HuH-7 (cell line): ENCODE results near the gene FNDC3B.

Source experiments
- DNase-seq: peaks from one replicate; pipeline ENCODE4 v3.0.0; 2011; ENCODE audit warnings: low spot score

Gene FNDC3B

DNA sequence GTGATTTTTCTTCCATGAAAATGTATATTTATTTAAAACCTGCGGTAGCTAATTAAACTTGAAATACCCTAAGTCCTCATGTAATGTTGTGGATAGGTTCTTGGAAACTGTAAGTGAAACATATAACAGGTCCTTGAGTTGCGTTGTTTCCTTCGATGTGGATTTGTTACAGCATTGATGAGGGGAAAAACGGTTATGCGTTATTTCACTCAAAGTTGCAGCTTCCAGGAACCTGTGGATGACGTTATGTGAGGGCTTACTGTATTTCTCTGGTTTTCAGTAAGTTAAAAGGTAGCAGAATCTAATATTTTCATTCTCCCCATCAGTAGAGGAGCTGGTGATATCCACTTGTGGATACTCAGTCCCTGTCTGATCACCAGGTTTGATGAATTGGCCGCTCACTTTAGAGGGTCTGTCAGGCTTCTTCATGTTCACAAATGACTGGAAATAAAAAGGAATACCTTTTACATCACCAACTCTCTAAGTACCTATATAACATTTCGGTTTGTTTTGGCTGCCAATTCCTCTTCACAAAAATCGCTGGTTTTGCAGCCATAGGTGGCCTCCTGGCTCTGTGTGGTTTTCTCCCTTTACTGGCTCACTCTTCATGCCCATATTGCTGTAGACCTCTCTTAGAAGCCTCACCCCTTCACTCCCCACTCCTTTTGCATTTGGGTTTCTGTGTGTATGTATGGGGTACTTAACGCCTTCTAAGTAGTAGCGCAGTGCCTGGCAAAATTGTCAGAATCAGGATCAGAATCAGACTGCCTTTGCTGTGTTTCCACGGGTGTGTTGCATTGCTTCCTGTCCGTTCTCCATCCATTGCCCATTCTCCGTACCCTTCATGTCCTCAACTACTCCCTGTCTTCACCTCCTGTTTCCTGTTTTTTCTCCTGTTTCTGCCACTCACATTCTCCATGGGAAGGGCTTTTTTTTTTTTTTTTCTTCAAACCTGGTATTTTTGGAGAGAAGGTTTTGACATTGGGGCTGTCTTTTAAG lies 112.6 kb downstream of the FNDC3B start:
- no peak for DNase-seq

DNA sequence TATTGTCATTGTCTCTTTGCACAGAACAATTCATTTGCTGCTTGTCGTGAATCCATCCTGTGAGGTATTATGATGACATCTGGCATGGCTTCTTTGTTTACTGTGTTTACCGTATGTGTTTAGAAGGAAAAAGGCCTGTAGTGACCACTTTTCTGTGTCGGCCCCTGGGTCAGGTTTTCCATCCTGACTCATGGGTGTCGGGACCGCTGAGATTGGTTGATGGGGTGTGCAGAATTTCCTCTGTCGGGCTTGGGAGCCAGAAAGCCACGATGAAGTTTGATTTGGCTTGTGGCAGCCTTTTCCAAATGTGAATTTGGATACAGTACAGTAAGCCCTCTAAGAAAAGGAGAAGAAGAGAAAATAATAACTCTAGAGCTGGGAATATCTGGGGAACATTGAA lies 113.5 kb downstream of the FNDC3B start:
- DNase-seq, result no peak

- no peak for DNase-seq
Observed at GRCh38 chr3:172153335-172153861, 114.0 kb downstream of the FNDC3B start.

DNA sequence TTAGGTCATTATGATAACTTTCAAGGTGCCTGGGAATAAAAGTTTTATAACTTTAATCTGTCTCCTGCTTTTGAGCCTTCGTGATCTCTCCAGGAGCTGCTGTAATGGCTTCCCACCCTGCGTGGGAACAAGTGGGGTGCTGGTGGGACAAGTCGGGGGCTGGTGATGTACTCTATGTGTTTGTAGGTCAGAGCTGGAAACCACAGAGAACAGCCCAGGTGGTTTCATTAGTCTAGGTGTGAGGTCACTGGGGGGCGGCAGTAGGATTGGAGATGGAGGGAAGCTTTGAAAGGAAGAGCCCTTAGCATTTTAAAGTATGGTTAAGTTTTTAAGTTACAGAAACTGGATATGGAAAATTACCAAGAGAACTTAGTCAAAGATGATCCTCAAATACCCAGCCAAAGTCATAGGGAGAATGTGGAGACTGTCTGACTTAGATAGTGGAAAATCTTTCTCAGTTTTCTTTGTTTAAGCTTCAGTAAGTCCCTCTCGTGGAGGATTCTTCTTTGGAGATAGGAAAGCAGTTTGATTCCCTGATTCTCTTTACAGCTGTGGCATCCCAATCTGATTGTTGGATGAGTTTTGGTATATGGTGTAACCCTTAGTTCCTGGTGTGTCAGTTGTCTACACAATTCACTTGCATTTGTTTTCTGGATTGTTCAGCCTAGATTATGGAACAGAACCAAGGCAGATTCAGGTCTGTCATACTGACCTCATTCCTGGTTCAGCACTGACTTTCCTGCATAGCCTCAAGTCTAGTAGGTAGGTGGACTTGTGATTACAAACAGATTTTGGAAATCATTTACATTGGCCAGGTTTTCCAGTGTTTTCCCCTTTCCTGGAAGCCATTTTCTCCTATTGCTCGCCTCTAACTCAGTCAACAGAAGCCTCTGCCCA lies 115.6 kb downstream of the FNDC3B start:
- DNase-seq, result no peak

DNA sequence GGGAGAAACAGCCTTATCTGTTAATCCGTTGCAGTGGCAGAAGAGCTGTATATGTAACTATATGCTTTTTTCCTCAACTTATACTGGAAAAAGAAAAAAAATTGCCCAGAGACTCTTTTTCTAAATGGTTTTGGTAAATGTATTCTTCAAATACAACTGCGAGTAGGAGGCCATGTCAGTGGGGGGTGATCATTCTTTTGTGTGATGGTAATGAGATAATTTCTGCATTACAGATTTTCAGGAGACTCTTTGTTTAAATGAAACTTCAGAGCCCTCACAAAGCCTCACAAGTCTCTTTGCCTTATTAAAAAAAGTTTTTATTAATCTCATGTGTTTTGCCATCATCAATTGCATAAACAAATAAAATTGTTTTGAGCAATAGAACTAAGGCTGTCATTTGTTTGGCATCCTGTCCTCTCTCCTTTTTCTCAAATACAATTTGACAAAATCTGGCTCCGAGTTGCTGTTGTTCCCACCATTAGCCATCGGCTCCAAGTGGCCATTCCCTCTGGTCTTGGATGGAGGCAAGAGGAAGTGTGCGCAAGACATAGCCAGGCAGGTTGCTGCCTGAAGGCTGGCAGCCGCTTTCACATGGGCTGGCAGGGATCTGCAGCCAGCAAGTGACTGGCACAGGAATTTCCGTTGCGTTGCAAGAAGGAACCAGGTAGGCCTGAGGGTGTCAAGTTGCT lies 116.7 kb downstream of the FNDC3B start:
- no peak for DNase-seq

DNA sequence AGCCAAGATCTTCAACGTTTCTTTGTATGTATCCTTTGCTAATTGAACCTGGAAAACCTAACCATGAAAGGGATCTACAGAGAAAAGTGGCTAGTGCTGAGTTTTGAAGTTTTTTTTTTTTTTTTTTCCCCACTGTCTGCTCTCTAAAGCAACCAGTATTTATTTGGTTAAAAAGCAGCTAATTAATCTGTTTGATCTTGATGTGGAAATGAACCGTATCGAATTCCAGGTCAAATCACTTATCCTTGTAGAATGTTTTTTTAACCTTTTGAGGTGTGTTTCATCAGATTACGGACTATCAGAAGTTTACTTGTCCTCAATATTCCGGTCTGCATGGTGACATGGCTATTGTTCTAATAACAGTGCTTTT lies 117.2 kb downstream of the FNDC3B start:
- no peak for DNase-seq

DNA sequence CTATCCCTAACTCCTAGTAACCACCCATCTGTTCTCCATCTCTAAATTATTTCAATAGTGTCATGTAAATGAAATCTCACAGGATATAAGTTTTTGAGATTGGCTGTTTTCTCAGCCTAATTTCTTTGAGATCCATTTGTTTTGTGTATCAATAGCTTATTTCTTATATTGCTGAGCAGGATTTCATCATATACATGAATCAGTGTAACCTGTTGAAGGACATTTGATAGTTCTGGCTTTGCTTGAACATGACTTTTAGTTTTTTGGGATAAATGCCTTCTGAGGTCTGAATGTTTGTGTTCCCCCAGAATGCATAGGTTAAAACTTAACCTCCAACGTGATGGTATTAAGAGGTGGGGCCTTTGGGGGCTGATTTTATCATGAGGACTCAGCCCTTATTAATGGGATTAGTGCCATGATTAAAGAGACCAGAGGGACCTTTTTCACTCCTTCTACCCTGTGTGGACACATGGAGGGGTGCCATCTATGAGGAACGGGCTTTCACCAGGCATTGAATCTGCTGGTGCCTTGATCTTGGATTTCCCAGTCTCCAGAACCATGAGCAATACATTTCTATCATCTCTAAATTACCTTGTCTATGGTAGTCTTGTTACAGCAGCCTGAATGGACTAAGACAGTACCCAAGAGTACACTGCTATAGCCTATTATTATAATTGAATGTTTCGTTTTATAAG lies 118.3 kb downstream of the FNDC3B start:
- no peak for DNase-seq

GRCh38 chr3:172158741-172159140 lies 119.4 kb downstream of the FNDC3B start:
- DNase-seq, result no peak

DNA sequence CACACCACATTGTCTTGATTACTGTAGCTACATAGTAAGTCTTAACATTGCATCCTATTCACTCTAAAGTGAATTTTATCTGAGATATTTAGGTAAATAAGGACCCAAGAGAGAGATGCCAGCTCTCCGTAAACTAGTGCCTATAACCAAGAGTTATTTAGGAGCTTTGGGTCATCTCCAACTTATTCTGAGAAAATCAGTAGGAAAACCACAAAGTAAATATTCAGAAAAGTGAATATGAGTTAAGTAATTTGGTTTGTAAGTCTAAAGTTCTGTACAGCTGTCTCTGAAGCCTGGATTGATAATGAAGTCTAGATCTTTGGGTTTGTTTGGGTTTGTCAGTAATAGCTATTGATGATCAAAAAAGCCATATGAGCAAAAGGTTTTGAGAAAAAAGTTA lies 120.0 kb downstream of the FNDC3B start:
- no peak for DNase-seq

GRCh38 chr3:172159962-172160538 lies 120.7 kb downstream of the FNDC3B start:
- DNase-seq, result no peak

GRCh38 chr3:172161133-172161789 lies 121.9 kb downstream of the FNDC3B start:
- DNase-seq, result no peak

DNA sequence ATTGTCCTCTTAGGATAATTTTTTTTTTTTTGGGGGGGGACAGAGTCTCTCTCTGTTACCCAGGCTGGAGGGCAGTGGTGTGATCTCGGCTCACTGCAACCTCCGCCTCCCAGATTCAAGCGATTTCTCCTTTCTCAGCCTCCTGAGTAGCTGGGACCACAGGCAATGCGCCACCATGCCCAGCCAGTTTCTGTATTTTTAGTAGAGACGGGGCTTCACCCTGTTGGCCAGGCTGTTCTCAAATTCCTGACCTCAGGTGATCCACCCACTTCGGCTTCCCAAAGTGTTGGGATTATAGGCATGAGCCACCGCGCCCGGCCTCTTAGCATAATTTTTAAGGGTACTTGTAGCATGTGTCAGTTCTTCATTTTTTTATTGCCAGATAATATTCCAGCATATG lies 122.6 kb downstream of the FNDC3B start:
- DNase-seq, result no peak

GRCh38 chr3:172163320-172163719 lies 123.9 kb downstream of the FNDC3B start:
- no peak for DNase-seq

DNA sequence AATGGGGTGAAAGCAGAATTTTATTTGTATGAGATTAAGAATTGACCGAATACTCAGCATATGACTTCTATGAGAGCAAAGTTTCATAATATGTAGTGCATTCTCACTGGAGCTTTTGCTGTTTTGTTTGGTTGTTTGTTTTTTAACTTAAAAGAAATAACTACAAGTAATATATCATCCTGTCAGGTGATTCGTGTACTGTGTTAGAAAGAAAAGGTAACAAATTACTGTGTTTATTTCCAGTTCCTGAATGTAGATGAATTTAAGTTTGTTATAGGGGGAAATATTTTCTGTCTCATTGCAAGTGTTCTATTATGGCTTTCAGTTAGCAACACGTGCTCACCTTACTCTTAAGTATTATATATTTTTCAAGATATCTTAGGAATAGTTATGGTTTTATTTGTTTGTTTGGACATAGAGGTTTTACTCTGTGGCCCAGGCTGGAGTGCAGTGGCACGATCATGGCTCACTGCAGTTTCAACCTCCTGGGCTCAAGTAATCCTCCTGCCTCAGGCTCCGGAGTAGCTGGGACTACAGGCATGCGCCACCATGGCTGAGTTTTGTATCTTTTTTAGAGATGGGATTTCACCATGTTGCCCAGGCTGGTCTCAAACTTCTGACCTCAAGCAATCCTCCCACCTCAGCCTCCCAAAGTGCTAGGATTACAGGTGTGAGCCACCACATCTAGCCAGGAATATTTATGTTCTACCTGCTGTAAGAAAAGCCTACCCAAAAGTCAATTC lies 125.4 kb downstream of the FNDC3B start:
- DNase-seq, result no peak

- DNase-seq, result no peak
Observed at GRCh38 chr3:172166261-172166660, 126.9 kb downstream of the FNDC3B start.

GRCh38 chr3:172166890-172167289 lies 127.5 kb downstream of the FNDC3B start:
- DNase-seq, result no peak

- DNase-seq, result no peak
Observed at GRCh38 chr3:172167892-172168648, 128.7 kb downstream of the FNDC3B start.

GRCh38 chr3:172170073-172170709 lies 130.8 kb downstream of the FNDC3B start:
- no peak for DNase-seq

DNA sequence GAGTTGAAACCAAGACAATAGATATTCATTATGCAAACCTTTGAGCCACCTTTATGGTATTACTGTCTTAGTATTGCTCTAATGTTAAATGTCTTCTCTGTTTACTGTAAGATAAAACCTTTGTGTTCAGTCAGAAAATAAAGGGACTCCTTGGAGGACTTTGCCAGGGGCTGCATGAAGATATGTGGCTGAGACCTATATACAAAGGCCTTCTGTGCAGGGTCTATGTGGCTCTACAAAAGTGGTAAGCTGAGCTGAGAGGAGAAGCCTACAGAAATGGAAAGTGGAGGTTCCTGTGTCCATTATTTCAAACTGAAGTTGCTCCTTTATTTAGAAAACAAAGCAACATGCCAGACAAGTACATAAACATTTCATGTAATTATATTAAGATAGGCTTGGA lies 131.5 kb downstream of the FNDC3B start:
- DNase-seq, result no peak
